H1 (cell line): ENCODE results near the gene BAIAP2L2. TPM values are rescaled to one million over a fixed set of nuclear protein-coding genes. Genes with fewer than 3 reads are reported as not detected.

ENCODE experiments used
- BCL11A ChIP-seq, 2 experiments: IDR thresholded peaks; one replicate each; pipeline ENCODE4 v1.6.1; 2011; ENCODE audit warnings: low read depth in 2 of 2, low read length in 2 of 2, mild to moderate bottlenecking in 2 of 2
- CEBPB ChIP-seq: IDR thresholded peaks from 2 replicates; pipeline ENCODE4 v1.6.1; 2012; ENCODE audit warnings: low read depth, low read length
- CHD7 ChIP-seq: fragments of 300-600 bp; sonication (generic); IDR thresholded peaks from 2 replicates; pipeline ENCODE4 v1.7.1; 2012; ENCODE audit warnings: low read length, moderate library complexity, mild to moderate bottlenecking, inconsistent platforms; ENCODE audit not compliant: insufficient replicate concordance
- GTF2F1 ChIP-seq: IDR thresholded peaks from 2 replicates; pipeline ENCODE4 v1.6.1; 2012; ENCODE audit warnings: low read depth, low read length, improper control_type of control experiment, borderline replicate concordance
- HDAC6 ChIP-seq: IDR thresholded peaks from one replicate; pipeline ENCODE4 v1.7.1; 2012; ENCODE audit warnings: low read depth, mild to moderate bottlenecking, inconsistent platforms, low read length, moderate library complexity
- POLR2AphosphoS5 ChIP-seq: IDR thresholded peaks from 2 replicates; pipeline ENCODE4 v1.6.1; 2011; ENCODE audit warnings: low read depth, low read length
- RFX5 ChIP-seq: IDR thresholded peaks from 2 replicates; pipeline ENCODE4 v1.6.1; 2011; ENCODE audit warnings: low read depth, low read length, improper control_type of control experiment, borderline replicate concordance
- SIRT6 ChIP-seq: IDR thresholded peaks from one replicate; pipeline ENCODE4 v1.7.1; 2012; ENCODE audit warnings: low read length, inconsistent platforms
- SP1 ChIP-seq: IDR thresholded peaks from 2 replicates; pipeline ENCODE4 v1.6.1; 2011; ENCODE audit warnings: low read depth, low read length
- SUZ12 ChIP-seq: fragments of 200-600 bp; sonication (generic); IDR thresholded peaks from 2 replicates; pipeline ENCODE4 v1.6.1; 2012; ENCODE audit warnings: mild to moderate bottlenecking, inconsistent platforms, low read length, moderate library complexity, mixed read lengths
- polyA plus RNA-seq, 7 experiments: library from polyadenylated mRNA; depleted of rRNA in 3 of 7; stranded (reverse) in 5 of 7; unstranded in 2 of 7; fragments of >200 nt in 5 of 7; fragments of 200-250 nt in 2 of 7; gene quantifications; 1 replicate in 5 of 7; 2 replicates in 1 of 7; 4 replicates in 1 of 7; pipeline versions ENCODE4 v1.2.1 to v1.2.3, GENCODE V29; 2011 to 2013; ENCODE audit warnings: missing spikeins in 2 of 7, mixed read lengths in 2 of 7
- total RNA-seq: library from RNA; stranded (reverse); fragmentation: NEBNext Ultra II Directional; extraction: Animal tissue kit (Norgen Biotek cat#: 25700); gene quantifications from 2 replicates; pipeline ENCODE4 v1.2.1, GENCODE V29; 2021

Gene BAIAP2L2
- total and polyA plus RNA-seq, 2 of the 8 experiments (the other 6 are each of a cell fraction or from before 2014, with no cell fraction given), result 5.4 to 10.0 TPM

- TF ChIP-seq CHD7 (no peak), RFX5 (no peak), SIRT6 (no peak), POLR2AphosphoS5 (no peak), HDAC6 (no peak), BCL11A (IDR thresholded peaks at IDR 0.05; ENCODE audit: low read depth in 2 of 2, low read length in 2 of 2) (no peak), CEBPB (no peak), SP1 (no peak), GTF2F1 (no peak), SUZ12 (no peak)
Observed at GRCh38 chr22:38051900-38052862, 58.3 kb downstream of the BAIAP2L2 start (continued).
